Colon (tissue), 2 donors: ENCODE measurements around the gene WDR64.

Experiments used
- FAIRE-seq: peaks from 2 replicates; lab custom pipeline; 2012; peaks lifted over from hg19 to GRCh38; lab: Jason Lieb, UNC
- donor health status: control.
- donor health status: control.

The WDR64 gene

DNA sequence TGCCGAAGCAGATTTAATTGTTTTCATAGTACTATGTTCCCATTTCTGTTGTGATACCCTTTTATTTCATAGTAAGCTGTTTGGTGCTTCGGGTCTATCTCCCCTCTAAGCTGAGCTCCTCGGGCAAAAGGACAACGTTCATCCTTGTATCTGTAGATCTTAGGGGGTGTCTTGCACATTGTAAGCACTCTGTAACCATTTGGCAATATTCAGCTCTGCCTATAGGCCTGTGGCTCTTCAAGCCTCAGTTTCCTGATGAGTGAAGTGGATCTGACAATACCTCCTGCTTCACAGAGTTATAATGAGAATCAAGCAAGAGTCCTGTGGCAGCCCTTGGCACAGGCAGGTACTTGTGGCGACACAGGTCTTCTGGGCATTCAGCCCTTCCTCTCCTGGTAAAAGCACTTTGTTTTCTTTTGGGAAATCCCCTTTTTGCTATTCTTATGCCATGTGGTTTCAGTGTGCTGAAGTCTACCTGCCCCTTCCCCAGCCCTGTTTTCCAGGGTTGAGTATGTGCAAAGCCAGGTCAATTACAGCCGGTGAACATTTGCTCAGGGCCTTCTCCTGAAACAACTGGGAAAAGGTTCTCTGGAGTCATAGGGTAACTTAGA, 187.4 kb downstream of the WDR64 start:
- no peak for FAIRE-seq

DNA sequence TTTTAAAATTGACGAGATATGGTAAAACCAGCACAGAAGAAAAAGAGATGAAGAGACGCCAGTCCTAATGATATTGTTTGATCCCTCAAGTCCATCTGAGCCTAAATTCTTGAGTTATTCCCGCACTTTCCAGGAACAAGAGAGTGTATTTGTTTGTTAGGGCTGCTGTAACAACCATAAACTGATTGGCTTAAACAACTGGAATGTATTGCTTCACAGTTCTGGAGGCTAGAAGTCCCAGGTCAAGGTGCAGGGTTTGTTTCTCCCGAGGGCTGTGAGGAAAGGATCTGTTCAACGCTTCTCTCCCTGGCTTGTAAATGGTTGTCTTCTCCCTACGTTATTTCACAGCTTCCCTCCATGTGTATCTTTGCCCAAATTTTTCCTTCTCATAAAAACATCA, 188.1 kb downstream of the WDR64 start:
- FAIRE-seq = no peak

DNA sequence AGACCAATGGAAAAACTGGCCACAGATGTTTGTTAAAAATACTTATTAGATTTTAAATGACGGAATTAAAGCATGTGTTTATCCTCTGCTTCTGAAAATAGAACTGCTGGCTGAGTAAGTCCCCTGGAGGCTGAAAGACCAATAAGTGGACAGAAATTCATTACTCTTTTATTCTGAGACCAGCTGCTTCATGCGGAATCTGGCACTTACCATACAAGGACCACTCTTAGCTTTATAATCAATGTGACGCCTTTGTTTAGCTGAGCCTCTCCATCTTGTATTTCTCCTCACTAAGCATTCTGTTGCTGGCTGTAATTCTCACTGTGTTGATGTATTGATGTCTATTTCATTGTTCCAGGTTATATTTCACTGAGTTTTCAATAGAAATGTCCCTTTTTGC, 189.6 kb downstream of the WDR64 start:
- no peak for FAIRE-seq

DNA sequence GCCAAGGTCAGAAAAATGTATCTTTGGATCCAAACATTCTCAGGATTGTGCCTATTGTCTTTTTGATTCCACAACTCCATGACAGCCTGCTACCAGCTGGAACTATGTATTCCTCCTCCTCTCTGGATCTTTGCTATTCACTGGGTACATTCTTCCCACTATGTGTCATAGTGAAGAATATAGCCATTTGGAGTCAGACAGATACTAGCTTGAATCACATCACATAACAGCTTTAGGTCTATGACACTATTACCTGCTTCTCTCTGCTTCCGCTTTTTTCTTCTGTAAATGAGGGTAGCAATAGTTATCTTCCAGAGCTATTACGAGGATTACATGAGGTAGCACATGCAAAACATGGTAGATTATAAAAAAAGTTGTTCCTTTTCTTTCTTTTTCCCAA, 190.5 kb downstream of the WDR64 start:
- no peak for FAIRE-seq

DNA sequence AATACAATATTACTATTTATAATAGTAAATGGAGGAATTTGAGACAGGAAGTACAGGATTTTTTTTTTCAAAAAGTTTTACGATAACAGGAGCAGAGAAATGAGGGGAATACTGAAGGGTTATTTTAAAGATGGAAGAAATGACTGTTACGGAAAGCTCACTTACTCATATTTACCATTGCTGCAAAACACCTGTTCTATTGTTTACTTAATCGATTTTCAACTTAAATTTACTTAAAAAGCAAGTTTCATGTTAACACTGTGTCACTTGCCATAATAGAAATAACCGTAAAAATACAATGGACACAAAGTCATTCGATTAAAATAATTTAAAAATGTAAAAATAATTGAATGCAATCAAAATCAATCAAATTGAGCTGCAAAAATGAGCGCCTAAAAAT, 192.5 kb downstream of the WDR64 start:
- no peak for FAIRE-seq

DNA sequence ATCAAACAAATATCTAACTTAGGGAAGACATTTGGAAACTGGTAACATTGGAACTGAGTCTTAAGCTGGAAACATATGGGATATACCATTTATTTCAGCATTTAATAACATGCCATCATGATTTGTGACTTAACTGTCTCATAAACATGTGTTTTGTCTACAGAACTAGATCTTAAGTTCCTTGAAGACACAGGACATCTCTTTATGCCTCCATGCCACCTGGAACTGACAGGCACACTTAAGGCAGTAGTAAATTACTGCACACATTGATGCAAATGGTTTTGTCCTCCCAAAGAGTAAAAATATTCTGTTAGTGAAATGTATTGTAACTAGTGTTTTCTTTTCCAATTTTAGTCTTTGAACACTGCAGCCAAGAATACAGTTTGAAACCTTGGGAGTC, 194.3 kb downstream of the WDR64 start:
- no peak for FAIRE-seq

DNA sequence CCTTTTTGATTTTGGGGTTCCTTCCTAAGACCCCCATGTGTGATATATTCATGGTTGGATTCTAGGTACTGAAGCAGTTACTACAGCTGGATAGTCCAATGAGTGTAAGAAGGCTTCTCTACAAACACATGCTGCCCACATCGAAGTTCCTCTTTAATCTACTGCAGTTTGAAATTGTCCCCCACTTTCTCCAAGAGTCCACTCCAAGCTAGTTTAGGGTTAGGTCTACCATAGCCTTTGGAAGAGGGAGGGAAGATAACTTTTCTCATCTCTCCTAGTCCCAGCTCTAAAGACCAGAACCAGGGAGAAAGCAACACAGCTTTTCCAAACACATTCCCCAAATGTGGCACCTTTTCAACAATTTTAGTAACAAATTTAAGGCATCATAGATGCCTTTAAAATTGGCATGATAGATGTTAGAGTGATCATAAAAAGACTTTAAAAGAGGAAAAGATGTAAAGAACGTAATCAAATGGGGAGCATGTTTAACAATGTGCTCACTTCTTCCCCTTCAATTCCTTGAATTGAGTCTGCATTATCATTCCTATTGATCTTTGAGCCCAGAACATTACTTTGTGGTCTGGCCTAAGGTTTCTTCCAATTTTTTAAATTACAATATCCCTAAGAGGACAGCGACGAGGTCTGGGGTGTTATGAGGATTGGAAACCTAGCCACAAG, 194.9 kb downstream of the WDR64 start:
- no peak for FAIRE-seq

DNA sequence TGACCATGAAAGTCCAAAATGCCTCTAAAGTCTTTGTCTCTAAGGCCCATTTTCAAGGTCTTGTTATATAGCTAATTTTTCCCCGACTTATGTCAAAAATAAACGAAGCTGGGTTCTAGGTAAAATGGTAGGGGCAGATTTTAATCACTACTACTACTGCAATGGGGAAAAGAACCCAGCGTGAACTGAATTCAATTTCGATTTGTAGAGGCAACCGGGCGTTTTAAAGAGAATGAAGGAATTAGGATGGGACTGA, 195.4 kb downstream of the WDR64 start:
- no peak for FAIRE-seq

DNA sequence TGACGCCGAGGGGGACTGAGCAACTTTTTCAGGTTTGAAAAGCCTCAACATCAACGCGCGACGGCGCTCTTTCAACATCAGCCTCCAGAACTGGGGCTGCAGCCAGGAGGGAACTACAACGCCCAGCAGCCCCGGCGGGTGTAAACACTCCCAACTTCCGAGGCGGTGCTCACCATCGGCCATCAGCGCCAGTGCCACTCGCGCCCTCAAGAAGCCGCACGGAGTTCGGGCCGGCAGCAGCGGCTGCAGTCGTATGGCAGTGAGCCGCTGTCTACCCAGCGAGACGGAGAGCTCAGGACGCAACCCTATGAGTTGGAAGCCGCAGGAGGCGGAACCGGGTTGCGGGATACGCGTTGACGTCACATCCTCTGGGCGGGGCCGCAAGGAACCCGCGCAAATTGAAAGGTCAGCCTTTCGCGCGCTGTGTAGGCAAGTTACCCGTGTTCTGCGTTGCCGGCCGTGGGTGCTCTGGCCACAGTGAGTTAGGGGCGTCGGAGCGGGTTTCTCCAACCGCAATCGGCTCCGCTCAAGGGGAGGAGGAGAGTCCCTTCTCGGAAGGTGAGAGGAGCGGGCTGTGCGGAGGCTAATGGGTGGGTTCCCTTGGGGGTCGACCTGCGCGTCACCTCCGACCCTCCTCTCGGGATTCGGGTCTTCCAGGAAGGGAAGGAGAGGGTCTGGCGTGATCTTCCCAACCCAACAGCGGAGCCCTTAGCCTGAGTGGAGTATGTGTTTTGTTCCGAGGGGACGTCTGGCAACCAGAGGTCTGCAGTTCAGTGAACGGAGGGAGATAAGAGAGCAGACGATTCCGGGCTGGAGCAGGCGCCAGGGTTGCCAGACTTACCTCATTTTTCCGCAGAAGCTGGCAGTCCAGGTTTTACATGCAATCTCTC, 196.0 kb downstream of the WDR64 start, which contains the start of gene EXO1:
Gene EXO1 (plus strand): TSS at position 409 of the 890 bp plus-strand sequence. CDS start 2,222 bp downstream, outside the sequence.
- FAIRE-seq = no peak

DNA sequence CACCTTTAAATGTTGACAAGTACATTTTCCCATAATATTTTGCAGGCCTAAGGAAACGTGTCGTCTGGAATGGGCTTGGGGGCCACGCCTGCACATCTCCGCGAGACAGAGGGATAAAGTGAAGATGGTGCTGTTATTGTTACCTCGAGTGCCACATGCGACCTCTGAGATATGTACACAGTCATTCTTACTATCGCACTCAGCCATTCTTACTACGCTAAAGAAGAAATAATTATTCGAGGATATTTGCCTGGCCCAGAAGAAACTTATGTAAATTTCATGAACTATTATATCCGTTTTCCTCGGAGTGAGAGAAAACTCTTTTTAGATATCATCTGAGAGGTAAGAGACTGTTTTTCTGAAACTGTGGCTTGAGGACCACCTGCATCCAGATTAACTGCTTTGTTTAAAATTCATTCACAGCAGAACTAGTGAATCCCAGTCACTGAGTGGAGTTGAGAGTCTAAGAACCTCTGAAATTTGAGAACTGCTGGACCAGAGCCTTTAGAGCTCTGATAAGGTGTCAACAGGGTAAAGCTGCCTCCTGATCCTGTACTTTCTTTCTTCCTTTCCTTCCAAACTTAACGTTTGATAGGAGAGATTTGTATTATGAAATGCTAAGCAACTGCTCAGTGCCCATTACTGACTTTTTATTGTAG, 196.7 kb downstream of the WDR64 start:
- no peak for FAIRE-seq

DNA sequence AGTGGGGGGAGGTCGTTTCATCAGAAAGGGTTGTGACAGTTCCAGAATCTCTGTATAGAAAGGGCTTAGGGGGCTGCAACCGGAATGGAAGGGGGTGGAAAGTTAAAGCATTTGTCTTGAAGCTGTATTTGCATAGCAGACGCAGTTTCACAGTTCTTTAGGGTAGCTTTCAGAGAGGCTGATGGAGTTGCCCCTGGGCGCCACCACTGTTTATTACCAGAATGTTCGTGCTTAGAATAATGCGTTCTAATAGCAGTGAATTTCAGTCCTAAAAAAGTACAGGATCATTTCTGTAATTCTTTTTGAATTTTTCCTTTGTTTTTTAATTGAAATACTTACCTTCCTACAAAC, 197.2 kb downstream of the WDR64 start:
- no peak for FAIRE-seq
